HG03095 (cell line): ENCODE measurements around the gene PGA4.
"Not testable (repeated sequence)": the region's sequence is repeated elsewhere in the genome, so short reads cannot be mapped to it uniquely, and the experiment has no call there.

Experiments used
- ATAC-seq: cut with Tn5 transposase; IDR thresholded peaks from one replicate; pipeline ENCODE4 v1.9.1; 2021; ENCODE audit warnings: moderate library complexity; ENCODE audit not compliant: unreplicated experiment

Gene PGA4

GRCh38 chr11:61203873-61204272, 18.3 kb upstream of the PGA4 start:
- ATAC-seq: not testable (repeated sequence)

- not testable (repeated sequence) for ATAC-seq
These were observed 17.6 kb upstream of the PGA4 start for GRCh38 chr11:61204502-61205059.

GRCh38 chr11:61207636-61208310, 14.4 kb upstream of the PGA4 start:
- ATAC-seq: not testable (repeated sequence)

- ATAC-seq: not testable (repeated sequence)
These were observed 11.5 kb upstream of the PGA4 start for GRCh38 chr11:61210629-61211028.

- ATAC-seq: not testable (repeated sequence)
These were observed 10.7 kb upstream of the PGA4 start for GRCh38 chr11:61211327-61211952.

- not testable (repeated sequence) for ATAC-seq
These were observed 9.9 kb upstream of the PGA4 start for GRCh38 chr11:61212202-61212601.

GRCh38 chr11:61213711-61214324, 8.3 kb upstream of the PGA4 start:
- not testable (repeated sequence) for ATAC-seq

- not testable (repeated sequence) for ATAC-seq
These were observed 3.8 kb upstream of the PGA4 start for GRCh38 chr11:61218306-61218705.

GRCh38 chr11:61219016-61219415, 3.1 kb upstream of the PGA4 start:
- not testable (repeated sequence) for ATAC-seq

GRCh38 chr11:61222692-61223091, 545 bp downstream of the PGA4 start:
- ATAC-seq: not testable (repeated sequence)

- ATAC-seq: not testable (repeated sequence)
These were observed 4.5 kb downstream of the PGA4 start for GRCh38 chr11:61226457-61227137.

GRCh38 chr11:61229458-61229857, 7.3 kb downstream of the PGA4 start:
- ATAC-seq: not testable (repeated sequence)

GRCh38 chr11:61231033-61231432, 8.9 kb downstream of the PGA4 start:
- not testable (repeated sequence) for ATAC-seq

- ATAC-seq: not testable (repeated sequence)
These were observed 9.4 kb downstream of the PGA4 start for GRCh38 chr11:61231585-61231984.

GRCh38 chr11:61232548-61233145, 10.5 kb downstream of the PGA4 start:
- ATAC-seq: not testable (repeated sequence)

- ATAC-seq: not testable (repeated sequence)
These were observed 15.0 kb downstream of the PGA4 start for GRCh38 chr11:61237130-61237529.

- ATAC-seq: not testable (repeated sequence)
These were observed 18.1 kb downstream of the PGA4 start for GRCh38 chr11:61240288-61240687.

GRCh38 chr11:61240875-61241274, 18.7 kb downstream of the PGA4 start, which contains the start of gene PGA5:
TSS of gene PGA5 (plus strand) at chr11:61241175. CDS start at chr11:61241227, 52 bp downstream.
- ATAC-seq: not testable (repeated sequence)

GRCh38 chr11:61241526-61241925, 19.4 kb downstream of the PGA4 start:
- not testable (repeated sequence) for ATAC-seq

GRCh38 chr11:61245284-61245964, 23.3 kb downstream of the PGA4 start:
- not testable (repeated sequence) for ATAC-seq
